Measurements from ENCODE around the gene HDHD3.

GRCh38 chr9:113389451-113389850 is 12.7 kb upstream of the HDHD3 start:
- TF ChIP-seq CTCF (conservative IDR thresholded peaks at IDR 0.05) = no peak
- TF ChIP-seq EZH2 (IDR thresholded peaks at IDR 0.05; ENCODE audit: low read depth) = no peak
